Naive thymus-derived CD4-positive, alpha-beta T cell (primary cell): Measurements from ENCODE around the gene IFITM5. TPM values are rescaled to one million over a fixed set of nuclear protein-coding genes. Genes with fewer than 3 reads are reported as not detected.

Source experiments
- ATAC-seq: fragments of 150-1000 bp; cut with Tn5 transposase; 2 replicates; pipeline ENCODE4 v1.10.0; 2021; ENCODE audit warnings: mild to moderate bottlenecking, moderate library complexity
- CTCF ChIA-PET: fragments of 350-600 bp; sonication (Branson Sonifier 250); formaldehyde crosslinking; loops from one replicate; lab custom pipeline; 2021; ENCODE audit warnings: antibody characterized with exemption; lab: Charles Lee
- POLR2A ChIA-PET: fragments of 350-600 bp; sonication (Branson Sonifier 250); formaldehyde crosslinking; loops from one replicate; lab custom pipeline; 2021; ENCODE audit warnings: antibody characterized with exemption, inconsistent platforms; lab: Charles Lee
- DNase-seq, 9 donors: peaks; one replicate each; pipeline versions ENCODE4 v3.0.0 to v3.0.0-alpha.2; 2020 to 2022; ENCODE audit warnings: mixed read lengths in 1 of 9
- H3K27ac ChIP-seq: one replicate; pipeline ENCODE4 v1.7.0; 2013; ENCODE audit warnings: mild to moderate bottlenecking, low read depth, low read length, moderate library complexity
- H3K27me3 ChIP-seq, 2 donors: one replicate each; pipeline ENCODE4 v1.7.0; 2013; ENCODE audit warnings: low read length in 2 of 2, mild to moderate bottlenecking in 2 of 2, moderate library complexity in 2 of 2; ENCODE audit not compliant: control insufficient read depth in 2 of 2, insufficient read depth in 2 of 2
- H3K36me3 ChIP-seq, 3 experiments: 1 replicate in 2 of 3; 2 replicates in 1 of 3; pipeline ENCODE4 v1.7.0; 2013; ENCODE audit warnings: low read length in 3 of 3, mild to moderate bottlenecking in 3 of 3, moderate library complexity in 1 of 3; ENCODE audit not compliant: insufficient read depth in 3 of 3, control insufficient read depth in 2 of 3
- H3K4me1 ChIP-seq, 2 donors: one replicate each; pipeline ENCODE4 v1.7.0; 2013; ENCODE audit warnings: low read length in 2 of 2, mild to moderate bottlenecking in 2 of 2, moderate library complexity in 1 of 2; ENCODE audit not compliant: control insufficient read depth in 2 of 2, insufficient read depth in 2 of 2
- H3K4me3 ChIP-seq: 2 replicates; pipeline ENCODE4 v1.7.0; 2013; ENCODE audit warnings: mild to moderate bottlenecking, low read length
- H3K9me3 ChIP-seq, 3 experiments: 1 replicate in 2 of 3; 2 replicates in 1 of 3; pipeline ENCODE4 v1.7.0; 2013; ENCODE audit warnings: low read length in 3 of 3; ENCODE audit not compliant: control insufficient read depth in 2 of 3
- H3K27ac Mint-ChIP-seq, 9 donors: one replicate each; pipeline ENCODE4 v1.8.0; 2020 to 2022; ENCODE audit warnings: mixed read lengths in 9 of 9, mild to moderate bottlenecking in 8 of 9, moderate library complexity in 5 of 9, inconsistent platforms in 2 of 9
- H3K27me3 Mint-ChIP-seq, 5 donors: one replicate each; pipeline ENCODE4 v1.8.0; 2021 to 2022; ENCODE audit warnings: mixed read lengths in 5 of 5, mild to moderate bottlenecking in 1 of 5
- H3K36me3 Mint-ChIP-seq, 5 donors: one replicate each; pipeline ENCODE4 v1.8.0; 2020 to 2022; ENCODE audit warnings: mixed read lengths in 5 of 5, mild to moderate bottlenecking in 3 of 5, inconsistent platforms in 1 of 5
- H3K4me1 Mint-ChIP-seq, 7 donors: one replicate each; pipeline ENCODE4 v1.8.0; 2020 to 2022; ENCODE audit warnings: mixed read lengths in 7 of 7, mild to moderate bottlenecking in 3 of 7, inconsistent platforms in 1 of 7
- H3K4me3 Mint-ChIP-seq, 10 donors: one replicate each; pipeline ENCODE4 v1.8.0; 2020 to 2022; ENCODE audit warnings: mild to moderate bottlenecking in 10 of 10, mixed read lengths in 10 of 10, moderate library complexity in 6 of 10, inconsistent platforms in 2 of 10
- H3K9me3 Mint-ChIP-seq, 11 donors: one replicate each; pipeline ENCODE4 v1.8.0; 2020 to 2022; ENCODE audit warnings: mixed read lengths in 11 of 11, mild to moderate bottlenecking in 4 of 11, inconsistent platforms in 1 of 11, moderate library complexity in 1 of 11
- intact Hi-C, 2 donors: fragments of 100-400 bp; cut with micrococcal nuclease; formaldehyde crosslinking; loops; one replicate each; pipeline ENCODE4 v1.15.1; 2023
- polyA plus RNA-seq, 2 donors: library from polyadenylated mRNA; unstranded; fragments of 300-500 nt; fragmentation: Illumina TruSeq; gene quantifications; one replicate each; pipeline ENCODE4 v1.2.3, GENCODE V29; 2021
- total RNA-seq, 6 experiments: library from RNA in 5 of 6; stranded (reverse) in 5 of 6; gene quantifications; 1 replicate in 5 of 6; 2 replicates in 1 of 6; pipeline ENCODE4 v1.2.3 and lab custom pipeline; 2021 to 2026

Gene IFITM5
- total and polyA plus RNA-seq, 7 experiments from 2014 or later: not detected

DNA sequence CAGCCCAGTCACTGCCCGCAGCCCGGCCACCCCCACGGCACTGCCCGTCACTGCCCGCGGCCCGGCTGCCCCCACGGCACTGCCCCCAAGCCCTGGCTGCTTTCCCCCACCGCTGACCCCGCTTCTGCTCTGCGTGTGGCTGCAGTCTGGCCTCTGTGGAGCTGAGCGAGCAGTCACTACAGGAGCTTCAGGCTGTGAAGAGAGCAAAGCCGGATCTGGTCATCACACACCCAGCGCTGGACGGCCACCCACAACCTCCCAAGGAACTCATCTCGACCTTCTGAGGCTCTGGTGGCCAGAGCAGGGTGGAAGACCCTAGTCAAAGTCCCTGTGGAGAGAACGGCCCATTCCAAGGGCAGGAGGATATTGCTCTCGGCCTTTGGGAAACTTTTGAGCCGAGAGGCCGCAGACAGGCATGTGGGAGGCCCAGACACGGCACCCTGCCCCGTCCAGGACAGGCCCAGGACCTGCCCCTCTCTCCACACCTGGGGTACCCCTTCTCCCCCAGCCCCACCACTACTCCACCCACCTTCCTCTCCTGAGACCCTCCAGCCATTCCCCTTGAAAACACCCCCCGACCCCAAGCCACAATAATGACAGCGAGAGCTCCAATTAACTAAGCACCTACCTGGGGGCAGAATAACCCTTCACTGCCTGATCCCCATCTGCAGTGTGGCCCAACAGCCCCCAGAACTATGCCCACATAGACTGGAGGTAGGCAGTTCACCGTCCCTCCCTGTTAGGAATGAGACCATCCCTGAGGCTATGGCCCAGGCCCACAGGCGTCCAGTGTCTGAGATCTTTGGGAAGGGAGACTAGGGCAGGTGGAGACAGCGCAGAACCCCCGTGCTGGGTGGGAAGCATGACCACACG, 14.1 kb downstream of the IFITM5 start:
- Mint-ChIP-seq H3K4me3 (peak overlapping the region in 5 of 10 donors; percentile 5 to 38 (median 32)), H3K27ac (peak overlapping the region in 8 of 9 donors; percentile 68 to 99 (median 86)), H3K4me1 (peaks cover 36 to 64% (median 60%) of the 10 kb centered on the region in 7 donors), H3K27me3 (peaks cover 0 to 39% (median 0%) of the 10 kb centered on the region in 5 donors), H3K9me3 (peaks cover 0 to 4% (median 0%) of the 10 kb centered on the region in 11 donors), H3K36me3 (peaks cover 0 to 42% (median 0%) of the 10 kb centered on the region in 5 donors)
- H3K9me3 ChIP-seq: no peaks in the 10 kb centered on the region
- DNase-seq (peak in 2 of 9 donors; percentile 7 to 19), ATAC-seq (no peak)
- intact Hi-C loops: loop anchor here (5.0 kb wide), 2 partner anchors 33 to 48 kb away; partner anchors contain the start of genes PSMD13 (in 1 of the 2) and SIRT3 (in 1 of the 2)
- ChIA-PET POLR2A (interaction anchor here (0.6 to 15.1 kb wide), 8 partner anchors 9 to 48 kb away, joined by 3 to 330 read pairs (median 6); partner anchors contain the start of genes IFITM2, NLRP6 and PSMD13), CTCF (interaction anchor here (1.0 to 1.5 kb wide), 2 partner anchors 12 to 35 kb away, joined by 3 to 8 read pairs; no protein-coding TSS in a partner anchor)
- peaks cover 0 to 12% (median 0%) of the 10 kb centered on the region in 3 experiments for H3K36me3 ChIP-seq
- peaks cover 22 to 30% of the 10 kb centered on the region in 2 donors for H3K4me1 ChIP-seq
- H3K27ac ChIP-seq: peak overlapping the region; percentile 100
- H3K27me3 ChIP-seq: no peaks in the 10 kb centered on the region
- no peak overlapping the region for H3K4me3 ChIP-seq

DNA sequence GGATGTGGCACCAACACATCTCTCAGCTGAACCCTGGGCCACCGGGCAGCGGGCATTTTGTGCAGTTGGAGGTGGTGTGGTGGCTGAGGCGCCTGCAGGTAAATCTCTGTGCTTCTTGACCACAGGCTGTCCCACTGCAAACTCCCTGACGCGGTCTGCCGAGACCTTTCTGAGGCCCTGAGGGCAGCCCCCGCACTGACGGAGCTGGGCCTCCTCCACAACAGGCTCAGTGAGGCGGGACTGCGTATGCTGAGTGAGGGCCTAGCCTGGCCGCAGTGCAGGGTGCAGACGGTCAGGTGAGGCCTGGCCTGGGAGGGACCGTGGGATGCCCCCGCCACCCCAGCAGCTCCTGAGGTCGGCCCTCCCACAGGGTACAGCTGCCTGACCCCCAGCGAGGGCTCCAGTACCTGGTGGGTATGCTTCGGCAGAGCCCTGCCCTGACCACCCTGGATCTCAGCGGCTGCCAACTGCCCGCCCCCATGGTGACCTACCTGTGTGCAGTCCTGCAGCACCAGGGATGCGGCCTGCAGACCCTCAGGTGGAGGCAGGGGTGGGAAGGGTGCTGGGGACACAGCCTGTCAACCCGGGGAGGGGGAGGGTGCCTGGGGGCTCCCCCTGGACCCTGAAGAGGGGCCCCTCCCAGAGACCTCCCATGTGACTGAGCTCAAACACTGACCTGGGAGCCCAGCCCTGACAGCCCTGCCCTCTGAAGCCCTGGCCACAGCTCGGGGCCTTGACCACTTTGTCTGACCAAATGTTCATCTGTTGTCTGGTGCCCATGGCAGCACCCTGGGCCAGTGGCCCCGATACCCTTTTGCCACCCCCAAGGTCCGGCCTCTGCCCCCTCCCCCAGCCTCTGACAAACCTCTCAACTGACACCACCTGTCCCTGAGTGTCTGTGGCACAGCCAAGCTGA, 15.0 kb downstream of the IFITM5 start:
- DNase-seq (peak in 2 of 9 donors; percentile 7 to 20), ATAC-seq (no peak)
- ChIA-PET CTCF (interaction anchor here (0.6 to 1.6 kb wide), 5 partner anchors 7 to 166 kb away, joined by 3 to 5 read pairs (median 3); partner anchors contain the start of gene PTDSS2), POLR2A (interaction anchor here (0.8 to 15.1 kb wide), 10 partner anchors 8 to 60 kb away, joined by 3 to 330 read pairs (median 6); partner anchors contain the start of genes NLRP6 and PSMD13)
- Histone ChIP-seq H3K9me3 (no peaks in the 10 kb centered on the region), H3K27ac (no peak overlapping the region), H3K4me1 (peaks cover 21 to 24% of the 10 kb centered on the region in 2 donors), H3K36me3 (peaks cover 0 to 12% (median 0%) of the 10 kb centered on the region in 3 experiments), H3K27me3 (no peaks in the 10 kb centered on the region), H3K4me3 (no peak overlapping the region)
- intact Hi-C loops: loop anchor here (5.0 kb wide), 2 partner anchors 32 to 47 kb away; partner anchors contain the start of genes PSMD13 (in 1 of the 2) and SIRT3 (in 1 of the 2)
- Mint-ChIP-seq H3K36me3 (peaks cover 0 to 41% (median 0%) of the 10 kb centered on the region in 5 donors), H3K27ac (peak overlapping the region in 3 of 9 donors; percentile 26 to 79 (median 57)), H3K9me3 (peaks cover 0 to 4% (median 0%) of the 10 kb centered on the region in 11 donors), H3K4me3 (peak overlapping the region in 2 of 10 donors; percentile 73 to 88), H3K4me1 (peaks cover 35 to 59% (median 55%) of the 10 kb centered on the region in 7 donors), H3K27me3 (peaks cover 0 to 40% (median 0%) of the 10 kb centered on the region in 5 donors)

DNA sequence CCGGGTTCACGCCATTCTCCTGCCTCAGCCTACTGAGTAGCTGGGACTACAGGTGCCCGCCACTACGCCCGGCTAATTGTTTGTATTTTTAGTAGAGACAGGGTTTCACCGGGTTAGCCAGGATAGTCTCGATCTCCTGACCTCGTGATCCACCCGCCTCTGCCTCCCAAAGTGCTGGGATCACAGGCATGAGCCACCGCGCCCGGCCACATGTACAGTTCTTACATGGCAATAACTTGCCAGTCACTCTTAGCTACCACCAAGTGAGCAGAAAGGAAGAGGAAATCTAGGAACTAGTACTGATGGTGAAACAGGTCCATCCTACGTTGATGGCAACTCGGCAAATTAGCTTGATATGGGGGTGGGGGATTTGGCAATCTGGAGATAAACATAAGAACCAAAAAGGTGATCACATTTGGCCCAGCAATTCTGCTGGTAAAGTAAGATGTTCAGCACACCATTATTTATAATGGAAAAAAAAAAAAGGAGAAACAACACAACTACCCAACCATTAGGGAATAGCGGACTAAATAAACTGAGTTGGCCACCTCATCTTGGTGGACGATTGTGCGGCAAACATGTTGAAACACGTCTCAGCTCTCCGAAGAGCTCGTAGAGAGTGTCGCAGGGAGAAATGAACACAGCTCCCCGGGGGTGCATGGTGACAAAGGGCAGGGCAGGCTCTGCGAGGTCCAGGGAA, 15.8 kb downstream of the IFITM5 start:
- DNase-seq: peak in 2 of 9 donors; percentile 10 to 19
- ChIA-PET POLR2A (interaction anchor here (1.0 to 15.1 kb wide), 10 partner anchors 8 to 47 kb away, joined by 3 to 330 read pairs (median 12); partner anchors contain the start of genes IFITM2, NLRP6 and PSMD13), CTCF (interaction anchor here (0.6 to 1.6 kb wide), 7 partner anchors 8 to 167 kb away, joined by 3 to 5 read pairs (median 3); partner anchors contain the start of gene PTDSS2)
- Mint-ChIP-seq H3K4me1 (peaks cover 38 to 62% (median 58%) of the 10 kb centered on the region in 7 donors), H3K36me3 (peaks cover 0 to 44% (median 0%) of the 10 kb centered on the region in 5 donors), H3K27ac (peak overlapping the region in 8 of 9 donors; percentile 26 to 94 (median 71)), H3K27me3 (peaks cover 0 to 43% (median 0%) of the 10 kb centered on the region in 5 donors), H3K9me3 (peaks cover 0 to 4% (median 0%) of the 10 kb centered on the region in 11 donors), H3K4me3 (peak overlapping the region; percentile 13 to 93 (median 74))
- intact Hi-C loops: no loop called here
- ATAC-seq: no peak
- Histone ChIP-seq H3K36me3 (peaks cover 0 to 11% (median 0%) of the 10 kb centered on the region in 3 experiments), H3K27ac (no peak overlapping the region), H3K4me1 (peaks cover 24 to 26% of the 10 kb centered on the region in 2 donors), H3K9me3 (no peaks in the 10 kb centered on the region), H3K4me3 (no peak overlapping the region), H3K27me3 (no peaks in the 10 kb centered on the region)

DNA sequence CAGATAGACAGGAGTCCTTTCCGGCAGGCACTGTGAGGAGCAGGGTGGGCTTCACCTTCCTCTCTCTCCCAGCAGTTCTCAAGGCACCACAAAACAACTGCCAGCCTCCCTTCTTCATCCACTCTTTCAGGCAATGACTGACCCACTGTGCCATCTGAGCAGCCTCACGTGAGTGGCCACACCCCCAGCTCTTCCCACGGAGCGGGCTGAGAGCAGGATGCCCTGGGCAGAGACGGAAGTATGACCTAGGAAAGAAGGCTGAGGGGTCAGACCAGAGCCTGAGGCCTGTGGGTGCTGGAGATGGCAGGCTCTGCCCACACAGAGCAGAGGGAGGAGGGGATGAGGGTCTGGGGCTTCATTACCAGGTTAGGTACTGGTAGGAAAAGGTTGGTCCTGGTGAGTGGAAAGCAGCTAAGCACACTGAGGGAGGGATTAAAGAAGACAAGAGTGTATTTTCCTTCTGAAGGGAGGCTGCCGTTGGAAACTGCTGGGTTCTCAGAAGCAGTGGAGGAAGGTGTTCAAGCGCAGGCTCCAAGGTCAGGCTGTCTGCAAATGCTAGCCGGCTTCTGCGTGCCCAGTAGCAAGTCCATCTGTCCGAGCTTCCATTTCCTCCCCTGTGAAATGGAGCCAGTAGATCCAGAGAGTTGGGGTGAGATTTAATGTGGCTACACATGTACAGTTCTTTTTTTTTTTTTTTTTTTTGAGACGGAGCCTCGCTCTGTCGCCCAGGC, 16.5 kb downstream of the IFITM5 start:
- DNase-seq: peak in 1 of 9 donors; percentile 22
- ChIA-PET CTCF (interaction anchor here (1.1 to 5.0 kb wide), 5 partner anchors 15 to 167 kb away, joined by 3 to 34 read pairs (median 3); partner anchors contain the start of gene PTDSS2), POLR2A (interaction anchor here (0.6 to 15.1 kb wide), 12 partner anchors 3 to 47 kb away, joined by 3 to 330 read pairs (median 18); partner anchors contain the start of genes IFITM2, NLRP6 and PGGHG)
- peaks cover 0 to 4% (median 0%) of the 10 kb centered on the region in 3 experiments for H3K36me3 ChIP-seq
- H3K27me3 ChIP-seq: no peaks in the 10 kb centered on the region
- Mint-ChIP-seq H3K4me3 (peak overlapping the region; percentile 85 to 96 (median 92)), H3K4me1 (peaks cover 41 to 65% (median 63%) of the 10 kb centered on the region in 7 donors), H3K9me3 (peaks cover 0 to 3% (median 0%) of the 10 kb centered on the region in 11 donors), H3K27me3 (peaks cover 0 to 40% (median 0%) of the 10 kb centered on the region in 5 donors), H3K27ac (peak overlapping the region in 8 of 9 donors; percentile 30 to 94 (median 86)), H3K36me3 (peaks cover 0 to 44% (median 0%) of the 10 kb centered on the region in 5 donors)
- ATAC-seq: no peak
- intact Hi-C loops: no loop called here
- no peaks in the 10 kb centered on the region for H3K9me3 ChIP-seq
- H3K4me1 ChIP-seq: peaks cover 26 to 29% of the 10 kb centered on the region in 2 donors
- peak overlapping the region; percentile 75 for H3K4me3 ChIP-seq
- peak overlapping the region; percentile 61 for H3K27ac ChIP-seq
